ENCODE results near the gene DAND5.
"Not testable (repeated sequence)": the region's sequence is repeated elsewhere in the genome, so short reads cannot be mapped to it uniquely, and the experiment has no call there.

Gene DAND5

DNA sequence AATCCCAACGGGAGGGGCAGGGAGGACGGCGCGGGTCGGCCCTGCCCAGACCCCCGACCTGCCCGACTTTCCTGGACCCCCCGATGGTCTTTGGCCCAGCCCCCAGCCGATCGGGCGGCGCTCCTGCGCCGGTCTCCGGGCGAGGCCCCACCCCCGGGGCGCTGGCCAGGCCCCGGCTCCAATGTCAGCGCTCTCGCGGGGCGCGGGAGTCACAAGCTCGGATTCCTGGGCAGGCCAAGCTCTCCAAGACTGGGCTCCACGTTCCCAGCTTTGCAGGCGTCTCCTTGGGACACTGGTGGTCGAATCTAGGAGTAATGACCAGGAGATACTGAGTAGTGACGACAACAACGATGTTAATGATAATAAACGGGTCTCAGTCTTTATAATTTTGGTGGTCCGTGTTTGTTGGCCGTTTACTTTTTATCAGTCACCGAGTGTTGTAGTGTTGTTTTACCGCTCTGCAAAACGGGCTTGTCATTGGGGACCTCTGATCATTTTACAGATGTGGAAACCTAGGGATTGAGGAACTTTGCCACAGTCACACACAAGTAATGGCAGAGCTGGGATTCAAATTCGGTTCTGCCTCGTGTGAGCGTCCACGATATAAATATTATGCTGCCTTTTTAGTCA is 23.2 kb upstream of the DAND5 start:
- DNase-seq (ENCODE audit: low read depth in 2 of 2) = peak; percentile 44 to 54

DNA sequence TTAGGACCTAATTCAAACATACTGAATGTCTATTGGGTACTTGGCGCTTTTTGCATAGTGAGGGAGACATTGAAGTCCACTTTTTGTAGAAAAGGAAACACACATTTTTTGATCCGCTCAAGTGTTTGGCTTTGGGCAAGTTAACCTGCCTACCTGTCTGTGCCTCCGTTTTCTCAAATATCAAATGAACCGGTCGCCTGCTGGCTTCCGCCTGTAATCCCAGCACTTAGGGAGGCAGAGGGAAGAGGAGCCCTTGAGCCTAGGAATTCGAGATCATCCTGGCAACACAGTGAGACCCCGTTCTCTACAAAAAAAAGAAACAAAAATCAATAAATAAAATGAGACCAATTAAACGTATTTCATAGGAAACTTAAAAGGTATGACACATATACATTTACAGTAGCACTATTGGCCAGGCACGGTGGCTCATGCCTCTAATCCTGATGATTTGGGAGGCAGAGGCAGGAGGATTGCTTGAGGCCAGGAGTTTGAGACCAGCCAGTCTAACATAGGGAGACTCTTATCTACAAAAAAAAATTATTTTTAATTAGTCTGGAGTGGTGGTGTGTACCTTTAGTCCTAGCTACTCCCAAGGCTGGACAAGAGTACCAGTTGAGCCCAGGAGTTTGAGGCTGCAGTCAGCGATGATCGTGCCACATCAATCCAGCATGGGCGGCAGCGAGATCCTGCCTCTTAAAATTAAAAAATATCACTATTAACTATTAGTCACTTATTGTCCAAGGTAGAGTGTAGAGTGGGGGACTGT is 22.5 kb upstream of the DAND5 start:
- no peak for DNase-seq (ENCODE audit: low read depth in 2 of 2)

DNA sequence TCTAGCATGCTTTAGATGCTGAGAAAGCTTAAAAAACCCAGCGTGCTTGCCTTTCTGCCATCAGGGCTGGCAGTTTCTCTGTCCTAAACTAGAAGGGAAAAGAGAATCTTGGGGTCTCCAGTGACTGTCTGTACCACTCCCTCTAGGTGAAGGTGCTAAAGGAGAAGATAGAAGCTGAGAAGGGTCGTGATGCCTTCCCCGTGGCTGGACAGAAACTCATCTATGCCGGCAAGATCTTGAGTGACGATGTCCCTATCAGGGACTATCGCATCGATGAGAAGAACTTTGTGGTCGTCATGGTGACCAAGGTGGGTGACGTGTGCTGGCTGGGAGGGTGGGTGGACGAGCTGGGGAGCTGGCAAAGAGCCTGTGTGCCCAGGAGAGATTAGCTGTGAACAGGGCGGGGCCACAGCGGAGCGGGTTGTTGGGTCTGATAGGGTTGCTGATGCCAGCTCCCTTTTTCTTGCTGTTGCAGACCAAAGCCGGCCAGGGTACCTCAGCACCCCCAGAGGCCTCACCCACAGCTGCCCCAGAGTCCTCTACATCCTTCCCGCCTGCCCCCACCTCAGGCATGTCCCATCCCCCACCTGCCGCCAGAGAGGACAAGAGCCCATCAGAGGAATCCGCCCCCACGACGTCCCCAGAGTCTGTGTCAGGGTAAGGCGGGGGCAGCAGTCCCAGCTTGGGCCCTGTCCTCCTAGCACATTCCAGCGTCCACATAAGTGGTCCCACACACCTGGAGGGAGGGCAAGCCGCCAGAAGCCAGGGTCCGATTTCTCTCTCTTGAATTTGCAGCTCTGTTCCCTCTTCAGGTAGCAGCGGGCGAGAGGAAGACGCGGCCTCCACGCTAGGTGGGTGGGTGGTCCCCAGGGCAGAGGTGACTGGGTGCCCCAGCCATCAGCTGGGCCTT is 21.4 kb upstream of the DAND5 start:
- DNase-seq (ENCODE audit: low read depth in 2 of 2) = no peak

DNA sequence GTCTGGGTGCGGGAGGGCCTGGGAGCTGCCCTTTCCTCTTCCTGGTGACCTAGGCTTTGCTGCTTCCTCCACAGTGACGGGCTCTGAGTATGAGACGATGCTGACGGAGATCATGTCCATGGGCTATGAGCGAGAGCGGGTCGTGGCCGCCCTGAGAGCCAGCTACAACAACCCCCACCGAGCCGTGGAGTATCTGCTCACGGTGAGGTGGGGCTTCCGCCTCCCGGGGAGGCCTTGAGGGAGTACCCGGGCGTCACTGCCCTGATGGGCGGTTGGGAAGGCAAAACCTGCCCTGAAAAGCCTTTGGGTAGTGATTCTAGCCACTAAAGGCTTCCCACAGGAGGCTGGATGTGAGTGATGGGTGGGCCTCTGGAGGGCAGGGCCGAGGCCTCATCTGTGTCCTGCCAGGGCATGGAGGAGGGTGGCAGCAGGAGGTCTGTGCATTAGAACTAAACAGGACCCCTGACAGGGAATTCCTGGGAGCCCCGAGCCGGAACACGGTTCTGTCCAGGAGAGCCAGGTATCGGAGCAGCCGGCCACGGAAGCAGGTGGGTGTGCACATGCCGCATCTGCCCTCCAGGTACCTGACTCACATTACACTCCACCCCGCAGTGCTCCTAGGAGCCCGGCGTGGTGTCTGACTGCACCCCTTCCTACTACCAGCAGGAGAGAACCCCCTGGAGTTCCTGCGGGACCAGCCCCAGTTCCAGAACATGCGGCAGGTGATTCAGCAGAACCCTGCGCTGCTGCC is 20.6 kb upstream of the DAND5 start:
- no peak for DNase-seq (ENCODE audit: low read depth in 2 of 2)

DNA sequence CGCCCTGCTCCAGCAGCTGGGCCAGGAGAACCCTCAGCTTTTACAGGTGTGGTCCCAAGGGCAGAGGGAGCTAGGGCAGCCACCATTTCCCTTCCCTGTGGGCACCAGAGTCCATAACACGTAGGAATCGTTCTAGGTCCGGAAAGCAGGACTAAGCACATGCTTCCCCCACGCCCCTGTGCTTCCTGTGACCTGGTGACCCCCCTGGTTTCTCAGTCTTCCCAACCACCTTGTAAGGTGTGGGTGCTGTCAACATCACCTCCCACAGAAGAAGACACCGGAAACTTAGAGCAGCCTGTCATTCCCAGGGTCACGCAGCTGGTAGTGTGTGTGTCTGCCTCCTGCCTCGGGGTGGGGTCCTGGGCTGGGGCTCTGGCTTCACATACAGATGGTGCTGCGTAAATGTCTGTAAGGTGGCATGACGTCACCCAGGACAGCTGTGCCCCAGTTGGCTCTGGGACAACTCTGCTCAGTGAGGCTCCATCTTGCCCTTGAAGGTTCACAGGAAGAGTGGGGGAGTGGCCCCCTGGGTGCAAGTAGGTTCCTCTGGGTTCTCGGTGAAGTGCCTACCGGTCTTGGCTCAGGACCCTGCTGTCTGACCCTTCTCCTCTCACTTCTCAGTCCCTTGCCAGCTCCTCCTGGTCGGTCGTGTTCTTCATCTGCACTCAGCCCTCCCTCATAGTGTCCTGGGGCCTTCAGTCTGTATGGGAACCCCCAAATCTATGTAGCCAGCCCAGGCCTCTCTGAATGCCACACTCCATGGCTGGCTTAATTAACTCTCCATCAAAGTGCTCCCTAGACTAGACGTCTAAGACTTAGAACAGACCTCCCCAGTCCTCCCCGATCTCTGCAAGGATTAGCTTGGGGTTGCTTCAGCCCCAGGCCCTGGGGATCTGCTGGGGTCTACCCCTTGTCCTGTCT is 19.8 kb upstream of the DAND5 start:
- DNase-seq (ENCODE audit: low read depth in 2 of 2) = no peak

DNA sequence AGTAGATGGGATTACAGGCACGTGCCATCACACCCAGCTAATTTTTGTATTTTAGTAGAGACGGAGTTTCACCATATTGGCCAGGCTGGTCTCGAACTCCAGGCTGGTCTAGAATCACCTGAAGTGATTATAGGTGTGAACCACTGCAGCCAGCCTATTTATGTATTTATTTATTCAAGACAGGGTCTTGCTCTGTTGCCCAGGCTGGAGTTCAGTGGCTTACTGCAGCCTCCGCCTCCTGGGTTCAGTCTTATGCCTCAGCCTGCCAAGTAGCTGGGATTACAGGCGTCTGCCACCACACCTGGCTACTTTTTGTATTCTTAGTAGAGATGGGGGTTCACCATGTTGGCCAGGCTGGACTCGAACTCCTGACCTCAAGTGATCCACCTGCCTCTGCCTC is 17.3 kb upstream of the DAND5 start:
- DNase-seq (ENCODE audit: low read depth in 2 of 2) = not testable (repeated sequence)

DNA sequence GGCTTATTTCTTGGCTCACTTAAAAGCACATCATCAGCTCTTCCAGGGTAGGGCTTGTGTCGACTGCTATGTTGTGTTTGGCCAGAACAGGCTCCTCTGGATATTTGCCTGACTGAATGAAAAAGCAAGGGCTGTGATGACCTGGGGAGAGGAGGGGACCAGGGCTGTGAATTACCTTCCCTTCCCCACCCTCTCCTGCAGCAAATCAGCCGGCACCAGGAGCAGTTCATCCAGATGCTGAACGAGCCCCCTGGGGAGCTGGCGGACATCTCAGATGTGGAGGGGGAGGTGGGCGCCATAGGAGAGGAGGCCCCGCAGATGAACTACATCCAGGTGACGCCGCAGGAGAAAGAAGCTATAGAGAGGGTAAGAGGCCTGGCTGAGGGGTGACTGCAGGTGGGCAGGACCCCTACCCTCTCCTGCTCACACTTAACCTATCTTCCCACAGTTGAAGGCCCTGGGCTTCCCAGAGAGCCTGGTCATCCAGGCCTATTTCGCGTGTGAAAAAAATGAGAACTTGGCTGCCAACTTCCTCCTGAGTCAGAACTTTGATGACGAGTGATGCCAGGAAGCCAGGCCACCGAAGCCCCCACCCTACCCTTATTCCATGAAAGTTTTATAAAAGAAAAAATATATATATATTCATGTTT is 16.8 kb upstream of the DAND5 start:
- no peak for DNase-seq (ENCODE audit: low read depth in 2 of 2)

DNA sequence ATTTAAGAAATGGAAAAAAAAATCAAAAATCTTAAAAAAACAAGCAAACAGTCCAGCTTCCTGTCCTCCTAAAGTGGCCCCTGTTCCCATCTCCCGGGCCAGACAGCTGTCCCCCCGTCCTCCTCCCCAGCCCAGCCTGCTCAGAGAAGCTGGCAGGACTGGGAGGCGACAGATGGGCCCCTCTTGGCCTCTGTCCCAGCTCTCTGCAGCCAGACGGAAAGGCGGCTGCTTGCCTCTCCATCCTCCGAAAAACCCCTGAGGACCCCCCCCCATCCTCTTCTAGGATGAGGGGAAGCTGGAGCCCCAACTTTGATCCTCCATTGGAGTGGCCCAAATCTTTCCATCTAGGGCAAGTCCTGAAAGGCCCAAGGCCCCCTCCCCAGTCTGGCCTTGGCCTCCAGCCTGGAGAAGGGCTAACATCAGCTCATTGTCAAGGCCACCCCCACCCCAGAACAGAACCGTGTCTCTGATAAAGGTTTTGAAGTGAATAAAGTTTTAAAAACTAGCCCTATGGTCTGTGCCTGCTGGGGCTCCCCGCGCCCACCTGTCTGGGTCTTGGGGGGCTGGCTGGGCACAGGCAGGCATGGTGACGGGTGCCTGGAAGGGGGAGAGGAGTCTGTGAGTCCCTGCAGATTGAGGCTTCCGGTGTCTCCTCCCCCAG is 16.1 kb upstream of the DAND5 start:
- DNase-seq (ENCODE audit: low read depth in 2 of 2) = no peak

DNA sequence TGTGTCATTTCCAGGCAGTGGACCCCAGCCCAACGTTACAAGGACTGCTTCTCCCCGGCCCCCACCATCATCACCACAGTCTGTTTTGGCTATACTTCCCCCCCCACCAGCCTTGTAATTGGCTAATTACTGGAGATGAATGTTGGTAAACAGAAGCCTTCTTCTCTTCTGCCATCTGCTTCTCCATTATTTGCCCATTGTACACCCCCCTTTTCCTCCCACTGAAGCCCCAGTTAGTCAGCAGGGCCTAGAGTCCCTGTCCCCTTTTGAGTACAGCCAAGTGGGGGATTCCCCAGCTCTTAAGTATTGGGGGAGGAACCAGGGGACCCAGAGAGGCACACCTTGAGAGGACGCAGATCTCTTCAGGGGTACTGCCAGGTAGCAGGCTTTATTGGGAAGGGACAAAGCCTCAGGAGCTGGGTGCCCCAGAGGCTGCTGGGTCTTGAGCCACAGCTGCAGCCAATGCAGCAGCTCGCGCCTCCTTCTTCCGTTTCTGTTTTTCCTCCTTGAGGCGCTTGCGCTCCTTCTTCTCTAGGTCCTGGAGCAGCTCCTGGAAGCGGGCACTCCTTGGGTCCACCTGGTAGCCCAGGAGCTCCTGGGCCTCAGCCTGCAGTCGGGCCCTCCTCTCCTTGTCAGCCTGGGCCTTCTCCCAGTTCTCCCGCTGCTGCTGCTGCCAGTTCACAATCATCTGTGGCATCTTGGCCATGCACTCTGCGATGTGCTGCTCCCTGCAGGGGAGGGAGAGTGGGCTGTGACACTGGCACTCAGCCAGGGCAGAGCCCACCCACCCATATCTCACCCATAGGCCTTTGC is 15.4 kb upstream of the DAND5 start:
- DNase-seq (ENCODE audit: low read depth in 2 of 2) = no peak

DNA sequence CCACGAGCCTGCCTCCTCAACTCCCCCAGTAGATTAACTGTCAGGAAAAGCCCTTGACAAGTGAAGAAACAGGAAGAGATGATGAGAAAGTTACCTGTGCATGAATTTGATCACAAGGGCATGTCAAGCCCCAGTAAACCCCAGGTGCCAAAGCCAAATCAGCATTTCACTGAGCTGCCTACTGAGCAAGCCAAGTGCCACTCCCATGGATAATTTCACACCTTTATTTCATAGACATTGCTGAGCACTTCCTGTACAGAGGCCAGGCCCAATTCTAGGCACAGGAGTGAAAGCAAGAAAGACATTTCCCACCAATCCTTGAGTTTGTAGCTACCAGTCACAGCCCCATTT is 14.8 kb upstream of the DAND5 start:
- DNase-seq (ENCODE audit: low read depth in 2 of 2) = no peak

DNA sequence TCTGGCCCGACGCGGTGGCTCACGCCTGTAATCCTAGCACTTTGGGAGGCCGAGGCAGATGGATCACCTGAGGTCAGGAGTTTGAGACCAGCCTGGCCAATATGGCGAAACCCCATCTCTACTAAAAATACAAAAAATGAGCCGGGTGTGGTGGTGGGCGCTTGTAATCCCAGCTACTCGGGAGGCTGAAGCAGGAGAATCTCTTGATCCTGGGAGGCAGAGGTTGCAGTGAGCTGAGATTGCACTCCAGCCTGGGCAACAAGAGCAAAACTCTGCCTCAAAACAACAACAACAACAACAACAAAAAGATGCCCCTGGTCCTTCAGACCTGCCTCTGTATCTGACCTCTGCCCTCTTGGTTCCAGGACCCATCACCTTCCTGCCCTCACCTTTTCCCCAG is 13.8 kb upstream of the DAND5 start:
- not testable (repeated sequence) for DNase-seq (ENCODE audit: low read depth in 2 of 2)

DNA sequence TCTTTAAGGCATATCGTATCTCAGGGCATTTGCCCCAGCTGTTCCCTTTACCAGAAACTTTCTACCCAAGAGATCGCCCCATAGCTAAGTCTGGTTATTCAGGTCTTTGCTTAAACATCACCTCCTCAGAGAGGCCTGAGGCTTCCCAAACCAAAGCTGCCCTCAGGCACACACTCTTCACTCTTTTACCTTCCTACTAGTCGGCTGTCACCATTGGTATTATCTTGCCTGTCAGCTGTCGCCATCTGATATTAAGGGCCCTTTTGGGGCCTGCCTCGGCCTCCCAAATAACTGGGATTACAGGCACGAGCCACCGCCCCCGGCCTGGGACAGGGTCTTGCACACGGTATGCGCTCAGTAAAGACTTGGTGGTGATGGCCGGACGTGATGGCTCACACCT is 13.4 kb upstream of the DAND5 start:
- DNase-seq (ENCODE audit: low read depth in 2 of 2) = no peak

DNA sequence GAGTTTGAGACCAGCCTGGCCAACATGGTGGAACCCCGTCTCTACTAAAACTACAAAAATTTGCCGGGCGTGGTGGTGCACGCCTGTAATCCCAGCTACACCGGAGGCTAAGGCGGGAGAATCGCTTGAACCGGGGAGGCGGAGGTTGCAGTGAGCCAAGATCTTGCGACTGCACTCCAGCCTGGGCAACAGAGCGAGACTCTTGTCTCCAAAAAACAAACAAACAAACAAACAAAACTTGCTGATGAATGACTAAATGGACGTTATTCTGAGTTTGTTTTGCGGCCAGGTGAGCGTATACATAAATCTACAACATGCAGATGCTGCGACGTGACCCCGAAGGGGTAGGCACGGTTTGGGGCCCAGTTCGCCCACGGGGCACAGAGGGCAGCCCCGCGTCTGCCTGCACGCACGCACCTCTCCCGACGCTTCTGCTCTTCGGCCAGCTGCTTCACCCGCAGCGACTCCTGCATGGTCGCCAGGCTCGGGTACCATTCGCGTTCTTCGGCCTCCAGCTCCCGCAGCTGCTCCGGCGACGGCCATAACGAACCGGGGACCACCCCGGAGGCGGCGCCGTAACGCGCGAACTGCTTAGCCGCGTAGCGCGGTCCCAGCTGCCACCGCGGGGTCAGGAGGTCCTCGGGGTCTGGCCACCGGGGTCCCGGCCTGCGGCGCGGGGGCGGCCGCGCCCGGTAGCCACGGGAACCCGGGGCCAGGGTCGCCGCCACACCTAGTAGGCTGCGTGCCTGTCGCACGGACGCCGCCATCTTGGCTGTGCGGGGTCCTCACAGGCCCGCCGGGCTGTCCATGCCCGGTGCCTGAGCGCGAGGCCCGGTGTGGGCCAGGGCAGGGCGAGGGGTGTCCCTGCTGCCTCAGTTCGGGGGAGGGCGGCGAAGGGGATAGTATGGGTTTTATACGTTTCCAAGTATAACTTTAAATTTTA is 12.7 kb upstream of the DAND5 start, which contains the start of gene GADD45GIP1:
TSS of gene GADD45GIP1 (minus strand) at position 778 of the 943 bp plus-strand sequence. CDS start at position 767, 11 bp downstream.
- DNase-seq (ENCODE audit: low read depth in 2 of 2) = peak; percentile 80 to 82

DNA sequence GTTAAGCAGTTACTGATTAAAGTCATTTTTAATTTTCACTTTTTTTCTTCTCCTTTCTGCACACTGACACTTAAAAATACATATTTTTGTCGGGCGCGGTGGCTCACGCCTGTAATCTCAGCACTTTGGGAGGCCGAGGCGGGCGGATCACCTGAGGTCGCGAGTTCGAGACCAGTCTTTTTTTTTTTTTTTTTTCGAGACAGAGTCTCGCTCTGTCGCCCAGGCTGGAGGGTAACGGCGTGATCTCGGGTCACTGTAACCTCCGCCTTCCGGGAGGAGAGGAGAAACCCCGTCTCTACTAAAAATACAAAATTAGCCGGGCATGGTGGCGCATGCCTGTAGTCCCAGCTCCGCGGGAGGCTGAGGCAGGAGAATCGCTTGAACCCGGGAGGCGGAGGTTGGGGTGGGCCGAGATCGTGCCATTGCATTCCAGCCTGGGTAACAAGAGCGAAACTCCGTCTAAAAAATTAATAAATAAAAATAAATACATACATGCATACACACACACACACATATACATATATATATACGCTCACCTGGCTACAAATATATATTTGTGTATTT is 11.9 kb upstream of the DAND5 start:
- DNase-seq (ENCODE audit: low read depth in 2 of 2) = not testable (repeated sequence)

DNA sequence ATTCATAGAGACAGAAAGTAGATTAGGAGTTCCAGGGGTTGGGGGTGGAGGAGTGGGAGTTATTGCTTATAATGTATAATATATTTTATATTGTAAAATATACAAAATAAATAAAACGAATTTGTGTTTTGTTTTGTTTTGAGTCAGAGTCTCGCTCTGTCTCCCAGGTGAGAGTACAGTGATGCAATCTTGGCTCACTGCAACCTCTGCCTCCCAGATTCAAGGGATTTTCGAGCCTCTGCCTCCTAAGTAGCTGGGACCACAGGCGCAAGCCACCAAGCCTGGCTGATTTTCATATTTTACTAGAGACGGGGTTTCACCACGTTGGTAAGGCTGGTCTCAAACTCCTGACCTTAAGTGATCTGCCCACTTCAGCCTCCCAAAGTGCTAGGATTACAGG is 9.9 kb upstream of the DAND5 start:
- no peak for DNase-seq (ENCODE audit: low read depth in 2 of 2)

DNA sequence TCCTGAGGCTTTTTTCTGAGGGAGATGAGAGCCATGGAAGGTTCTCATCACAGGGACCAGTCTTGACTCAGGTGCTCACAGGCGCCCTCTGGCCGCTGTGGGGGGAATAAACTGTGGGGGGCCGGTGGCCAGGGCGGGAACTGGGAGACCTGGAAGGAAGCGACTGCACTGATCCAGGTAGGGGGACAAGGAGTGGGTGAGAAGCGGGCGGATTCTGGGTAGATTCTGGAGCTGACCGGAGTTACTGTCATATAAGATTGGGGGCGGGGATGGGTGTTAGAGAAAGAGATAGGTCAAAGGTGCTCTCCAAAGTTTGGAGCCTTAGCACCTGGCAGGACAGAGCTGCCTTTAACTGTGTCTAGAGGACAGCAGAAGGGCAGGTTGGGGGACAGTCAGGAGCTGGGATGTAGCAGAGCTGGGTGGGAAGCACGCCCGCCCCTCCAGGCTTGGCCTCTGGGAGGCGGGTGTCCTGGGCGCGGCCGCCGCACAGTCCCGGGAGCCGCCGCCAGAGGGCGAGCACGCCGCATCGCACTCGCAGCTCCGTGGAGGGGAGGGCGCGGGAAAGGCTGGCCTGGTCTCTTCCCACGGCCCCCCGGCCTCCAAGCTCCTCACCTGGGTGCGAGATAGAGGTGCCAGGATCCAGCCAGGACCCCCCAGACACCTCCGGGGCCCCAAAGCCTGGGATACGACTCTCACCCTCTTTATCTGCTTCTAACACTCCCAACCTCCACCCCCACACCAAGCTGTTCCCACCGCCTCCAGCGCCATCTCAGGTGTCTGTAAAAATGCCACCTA is 4.2 kb upstream of the DAND5 start:
- DNase-seq (ENCODE audit: low read depth in 2 of 2) = peak; percentile 78 to 82

DNA sequence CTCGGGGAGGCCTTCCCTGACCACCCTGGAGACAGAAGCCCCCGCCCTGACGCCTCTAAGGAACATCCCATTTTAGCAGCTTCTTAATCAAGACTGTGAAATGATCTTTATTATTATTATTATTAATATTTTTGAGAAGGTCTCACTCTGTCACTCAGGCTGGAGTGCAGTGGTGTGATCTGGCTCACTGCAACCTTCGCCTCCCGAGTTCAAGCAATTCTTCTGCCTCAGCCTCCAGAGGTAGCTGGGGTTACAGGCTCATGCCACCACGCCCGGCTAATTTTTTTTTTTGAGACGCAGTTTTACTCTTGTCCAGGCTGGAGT is 3.6 kb upstream of the DAND5 start:
- DNase-seq (ENCODE audit: low read depth in 2 of 2) = no peak

Measured in stimulated activated CD4-positive, alpha-beta T cell treated with anti-CD3 and anti-CD28 coated beads, Interleukin-4, amount 100 ng/mL, for 48 hours (primary cell).